Stimulated activated memory B cell treated with anti-CD40 and anti-IgM and Interleukin-4, amounts not matched to agents 10 μg/mL and 1 μg/mL and 100 μg/mL, for 72 hours (primary cell): ENCODE data around the gene SPN.
"Not testable (repeated sequence)": the region's sequence is repeated elsewhere in the genome, so short reads cannot be mapped to it uniquely, and the experiment has no call there.

Experiments
- ATAC-seq: fragments of 150-1000 bp; cut with Tn5 transposase; 2 replicates; pipeline ENCODE4 v1.10.0; 2021
- H3K27ac Mint-ChIP-seq: one replicate; pipeline ENCODE4 v1.8.0; 2022; ENCODE audit warnings: mild to moderate bottlenecking, mixed read lengths
- H3K27me3 Mint-ChIP-seq: one replicate; pipeline ENCODE4 v1.8.0; 2022; ENCODE audit warnings: mixed read lengths
- H3K36me3 Mint-ChIP-seq: one replicate; pipeline ENCODE4 v1.8.0; 2022; ENCODE audit warnings: mixed read lengths
- H3K4me1 Mint-ChIP-seq: one replicate; pipeline ENCODE4 v1.8.0; 2022; ENCODE audit warnings: mixed read lengths
- H3K4me3 Mint-ChIP-seq: one replicate; pipeline ENCODE4 v1.8.0; 2022; ENCODE audit warnings: mild to moderate bottlenecking, moderate library complexity, mixed read lengths
- H3K9me3 Mint-ChIP-seq: one replicate; pipeline ENCODE4 v1.8.0; 2022; ENCODE audit warnings: mixed read lengths

SPN gene

DNA sequence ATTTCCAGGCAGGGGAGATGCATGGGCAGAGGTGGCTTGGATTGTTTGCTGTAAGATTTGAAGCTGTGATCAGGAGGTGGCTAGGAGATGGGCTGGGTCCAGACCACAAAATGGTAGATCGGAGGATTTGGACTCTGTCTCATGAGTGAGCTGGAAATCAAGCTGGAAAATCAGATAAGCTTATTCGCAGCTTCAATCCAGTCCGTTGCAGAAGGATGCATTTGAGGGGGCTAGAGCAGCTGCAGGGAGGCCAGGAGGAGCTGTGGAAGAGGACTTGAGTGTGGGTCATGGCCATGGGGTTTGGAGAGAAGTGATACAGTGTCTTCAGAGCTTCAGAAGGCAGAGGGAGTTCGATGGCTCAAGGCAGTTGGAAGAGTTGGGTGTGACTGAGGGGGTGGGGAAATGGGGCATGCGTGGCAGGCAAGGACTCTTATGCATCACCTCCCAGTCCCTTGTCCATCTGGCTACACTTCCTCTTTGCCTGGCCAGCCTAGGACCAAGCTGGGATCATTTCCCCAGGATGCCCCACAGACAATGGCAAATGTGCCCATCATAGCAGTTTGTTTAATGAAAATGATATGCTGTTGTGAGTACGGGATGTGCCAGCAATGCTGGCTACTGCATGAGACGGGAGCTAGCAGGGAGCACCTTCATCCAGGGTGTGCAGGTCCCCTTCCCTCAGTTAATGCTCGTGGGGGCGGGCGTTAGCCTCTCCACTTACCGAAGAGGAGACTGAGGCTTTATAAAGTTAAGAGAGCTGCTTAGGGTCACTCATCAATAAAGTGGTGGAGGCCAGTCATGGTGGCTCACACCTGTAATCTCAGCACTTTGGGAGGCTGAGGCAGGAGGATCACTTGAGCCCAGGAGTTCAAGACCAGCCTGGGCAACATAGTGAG lies 36.5 kb downstream of the SPN start:
- Mint-ChIP-seq H3K27me3 (no peaks in the 10 kb centered on the region), H3K36me3 (no peaks in the 10 kb centered on the region), H3K27ac (no peak overlapping the region), H3K4me1 (peaks cover 32% of the 10 kb centered on the region), H3K9me3 (peaks cover 14% of the 10 kb centered on the region), H3K4me3 (no peak overlapping the region)
- ATAC-seq: no peak

- Mint-ChIP-seq H3K27ac (peak overlapping the region; percentile 83), H3K36me3 (no peaks in the 10 kb centered on the region), H3K4me1 (peaks cover 30% of the 10 kb centered on the region), H3K27me3 (no peaks in the 10 kb centered on the region), H3K4me3 (peak overlapping the region; percentile 9), H3K9me3 (peaks cover 14% of the 10 kb centered on the region)
- ATAC-seq: no peak
These were observed 37.4 kb downstream of the SPN start for GRCh38 chr16:29700253-29700987.

- Mint-ChIP-seq H3K27ac (peak overlapping the region; percentile 83), H3K36me3 (no peaks in the 10 kb centered on the region), H3K4me3 (no peak overlapping the region)
These were observed 38.1 kb downstream of the SPN start for GRCh38 chr16:29701214-29701555.

GRCh38 chr16:29702269-29702668 lies 39.2 kb downstream of the SPN start:
- Mint-ChIP-seq H3K36me3 (no peaks in the 10 kb centered on the region), H3K9me3 (peaks cover 14% of the 10 kb centered on the region), H3K4me1 (peaks cover 30% of the 10 kb centered on the region), H3K4me3 (peak overlapping the region; percentile 52), H3K27me3 (no peaks in the 10 kb centered on the region), H3K27ac (peak overlapping the region; percentile 83)
- ATAC-seq: peak; percentile 69

More at GRCh38 chr16:29701214-29701555, 38.1 kb downstream of the SPN start:
- H3K4me1 Mint-ChIP-seq: peaks cover 30% of the 10 kb centered on the region
- no peak for ATAC-seq
- H3K9me3 Mint-ChIP-seq: peaks cover 14% of the 10 kb centered on the region
- no peaks in the 10 kb centered on the region for H3K27me3 Mint-ChIP-seq

DNA sequence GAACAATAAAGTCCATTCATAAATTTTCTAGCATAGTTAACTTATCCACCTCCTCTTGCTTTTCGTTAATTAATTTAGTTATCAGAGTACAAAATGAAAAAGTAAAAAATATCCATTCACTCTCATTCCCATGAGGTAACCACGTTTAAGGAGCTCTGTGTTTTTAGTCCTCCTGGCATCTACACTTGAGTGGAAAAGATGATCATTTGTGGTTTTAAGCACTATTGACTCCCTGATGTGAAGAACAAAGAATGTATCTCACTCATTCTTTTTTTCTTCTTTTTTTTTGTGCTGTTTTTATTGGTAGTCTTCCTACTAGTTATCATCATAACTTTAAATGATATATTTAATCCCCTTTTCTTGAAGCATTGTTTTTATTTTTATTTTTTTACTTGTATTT lies 42.0 kb downstream of the SPN start:
- peak overlapping the region; percentile 27 for H3K27ac Mint-ChIP-seq
- no peak overlapping the region for H3K4me3 Mint-ChIP-seq
- peaks cover 43% of the 10 kb centered on the region for H3K4me1 Mint-ChIP-seq
- H3K36me3 Mint-ChIP-seq: no peaks in the 10 kb centered on the region
- H3K27me3 Mint-ChIP-seq: no peaks in the 10 kb centered on the region
- peaks cover 8% of the 10 kb centered on the region for H3K9me3 Mint-ChIP-seq
- no peak for ATAC-seq

- H3K36me3 Mint-ChIP-seq, H3K27ac Mint-ChIP-seq, H3K27me3 Mint-ChIP-seq, ATAC-seq, H3K4me3 Mint-ChIP-seq, H3K9me3 Mint-ChIP-seq: not testable (repeated sequence)
- peaks cover 34% of the 10 kb centered on the region for H3K4me1 Mint-ChIP-seq
These were observed 44.1 kb downstream of the SPN start for GRCh38 chr16:29707160-29707559.

GRCh38 chr16:29708917-29709600 lies 46.0 kb downstream of the SPN start:
- Mint-ChIP-seq H3K4me1 (peaks cover 22% of the 10 kb centered on the region), H3K27ac (no peak overlapping the region), H3K9me3 (no peaks in the 10 kb centered on the region)

DNA sequence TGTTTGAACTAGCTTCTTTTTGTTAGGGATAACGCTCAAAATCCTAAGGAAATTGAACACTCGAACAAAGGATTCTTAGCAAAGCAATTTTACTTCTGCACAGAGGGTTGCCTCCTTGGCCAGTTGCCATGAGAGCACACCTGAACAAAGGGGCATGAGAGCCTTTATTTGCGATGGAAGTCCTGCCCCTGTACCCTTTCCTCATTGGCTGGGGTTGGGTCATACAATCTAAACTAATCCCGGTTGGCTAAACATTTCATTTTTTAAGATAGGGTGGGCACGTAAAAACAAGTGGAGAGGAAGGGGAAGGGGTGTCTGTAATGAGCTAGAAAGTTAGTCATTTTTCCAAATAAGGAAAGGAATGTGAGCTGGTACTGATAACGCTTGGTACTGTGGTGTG lies 46.6 kb downstream of the SPN start:
- H3K9me3 Mint-ChIP-seq, H3K27me3 Mint-ChIP-seq, H3K36me3 Mint-ChIP-seq, H3K4me3 Mint-ChIP-seq, ATAC-seq: not testable (repeated sequence)
- H3K4me1 Mint-ChIP-seq: peaks cover 22% of the 10 kb centered on the region
- peak overlapping the region; percentile 15 for H3K27ac Mint-ChIP-seq

More at GRCh38 chr16:29708917-29709600, 46.0 kb downstream of the SPN start:
- ATAC-seq: no peak
- no peak overlapping the region for H3K4me3 Mint-ChIP-seq
- H3K27me3 Mint-ChIP-seq: no peaks in the 10 kb centered on the region
- H3K36me3 Mint-ChIP-seq: no peaks in the 10 kb centered on the region

- H3K27ac Mint-ChIP-seq: peak overlapping the region; percentile 15
- ATAC-seq: peak; percentile 87
- no peaks in the 10 kb centered on the region for H3K9me3 Mint-ChIP-seq
These were observed 47.5 kb downstream of the SPN start for GRCh38 chr16:29710227-29711219.

DNA sequence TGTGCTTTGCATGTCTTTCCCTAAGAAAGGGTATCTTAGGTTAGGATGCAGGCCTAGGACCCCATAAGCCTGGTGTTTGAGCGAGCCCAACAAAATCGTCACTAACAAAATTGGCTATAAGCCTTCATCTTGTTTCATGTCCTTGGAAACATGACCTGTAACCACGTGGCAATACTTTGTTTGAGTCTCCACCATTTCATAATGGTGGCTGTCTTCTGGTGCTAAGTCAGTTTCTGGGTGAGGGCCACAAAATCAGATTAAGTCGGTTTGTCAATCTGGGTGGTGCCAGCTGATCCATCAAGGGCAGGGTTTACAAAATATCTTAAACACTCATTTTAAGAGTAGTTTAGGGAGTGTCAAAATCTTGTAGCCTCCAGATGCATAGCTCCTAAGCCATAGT lies 49.8 kb downstream of the SPN start:
- no peaks in the 10 kb centered on the region for H3K36me3 Mint-ChIP-seq
- H3K27me3 Mint-ChIP-seq: no peaks in the 10 kb centered on the region
- H3K4me3 Mint-ChIP-seq: no peak overlapping the region
- peaks cover 22% of the 10 kb centered on the region for H3K4me1 Mint-ChIP-seq
- ATAC-seq: no peak
- no peaks in the 10 kb centered on the region for H3K9me3 Mint-ChIP-seq
- no peak overlapping the region for H3K27ac Mint-ChIP-seq

More at GRCh38 chr16:29710227-29711219, 47.5 kb downstream of the SPN start:
- H3K4me3 Mint-ChIP-seq: no peak overlapping the region
- H3K27me3 Mint-ChIP-seq: no peaks in the 10 kb centered on the region
- no peaks in the 10 kb centered on the region for H3K36me3 Mint-ChIP-seq
- peaks cover 22% of the 10 kb centered on the region for H3K4me1 Mint-ChIP-seq

GRCh38 chr16:29714396-29714795 lies 51.3 kb downstream of the SPN start:
- Mint-ChIP-seq H3K9me3 (no peaks in the 10 kb centered on the region), H3K36me3 (no peaks in the 10 kb centered on the region), H3K4me3 (no peak overlapping the region), H3K27me3 (no peaks in the 10 kb centered on the region), H3K27ac (no peak overlapping the region), H3K4me1 (peaks cover 20% of the 10 kb centered on the region)
- no peak for ATAC-seq

DNA sequence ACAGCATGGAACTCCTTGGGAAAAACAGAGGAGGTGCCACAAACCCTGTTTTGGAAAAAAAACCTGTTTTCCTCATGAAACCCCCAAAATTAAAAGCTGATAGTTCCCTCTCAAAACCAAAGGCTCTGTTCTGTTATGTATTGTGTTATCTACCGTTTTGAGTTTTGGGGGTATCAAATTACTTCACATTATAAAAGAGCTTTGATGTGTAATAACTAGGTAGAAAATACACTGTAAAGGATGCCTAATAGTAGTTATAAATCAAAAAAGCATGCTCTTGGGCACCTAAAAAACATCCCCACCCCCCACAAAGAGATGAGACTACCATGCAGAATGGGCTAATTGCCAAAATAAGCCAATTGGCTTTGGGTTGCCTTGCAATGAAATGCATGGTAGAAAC lies 51.9 kb downstream of the SPN start:
- no peaks in the 10 kb centered on the region for H3K9me3 Mint-ChIP-seq
- H3K27me3 Mint-ChIP-seq: no peaks in the 10 kb centered on the region
- no peaks in the 10 kb centered on the region for H3K36me3 Mint-ChIP-seq
- no peak overlapping the region for H3K27ac Mint-ChIP-seq
- peaks cover 20% of the 10 kb centered on the region for H3K4me1 Mint-ChIP-seq
- no peak overlapping the region for H3K4me3 Mint-ChIP-seq
- no peak for ATAC-seq

DNA sequence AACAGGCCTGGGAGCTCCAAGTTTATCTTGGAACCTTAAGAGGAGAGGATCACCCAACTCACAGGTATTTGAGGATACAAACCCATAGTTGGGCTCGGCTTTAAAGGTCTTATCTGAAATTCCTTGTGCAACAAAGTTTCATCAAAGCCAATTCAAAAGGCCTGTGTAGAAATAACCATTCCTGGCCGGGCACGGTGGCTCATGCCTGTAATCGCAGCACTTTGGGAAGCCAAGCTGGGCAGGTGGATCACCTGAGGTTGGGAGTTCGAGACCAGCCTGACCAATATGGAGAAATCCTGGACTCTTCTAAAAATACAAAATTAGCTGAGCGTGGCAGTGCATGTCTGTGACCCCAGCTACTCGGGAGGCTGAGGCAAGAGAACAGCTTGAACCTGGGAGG lies 54.1 kb downstream of the SPN start:
- Mint-ChIP-seq H3K4me1 (peaks cover 20% of the 10 kb centered on the region), H3K36me3 (no peaks in the 10 kb centered on the region), H3K9me3 (no peaks in the 10 kb centered on the region), H3K27ac (no peak overlapping the region), H3K4me3 (no peak overlapping the region), H3K27me3 (no peaks in the 10 kb centered on the region)
- no peak for ATAC-seq

DNA sequence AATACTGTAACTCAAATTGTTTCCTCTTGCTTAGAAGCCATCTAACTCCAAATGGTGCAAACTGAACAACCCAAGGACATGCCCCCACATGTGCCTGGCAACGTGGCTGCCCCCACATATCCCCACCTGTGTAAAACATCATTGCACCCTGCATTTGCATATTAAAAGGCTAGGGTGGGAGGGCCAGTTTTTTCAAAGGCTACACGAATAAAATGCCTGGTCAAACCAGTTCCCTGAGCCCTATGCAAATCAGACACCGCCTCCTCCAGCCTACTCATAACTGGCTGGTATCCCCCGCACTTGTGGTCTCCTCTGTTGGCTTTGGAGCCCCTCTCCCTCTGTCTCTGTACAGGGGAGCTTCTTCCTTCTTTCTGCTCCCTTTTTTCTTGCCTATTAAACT lies 56.0 kb downstream of the SPN start:
- H3K4me1 Mint-ChIP-seq: peaks cover 20% of the 10 kb centered on the region
- no peak overlapping the region for H3K27ac Mint-ChIP-seq
- no peak overlapping the region for H3K4me3 Mint-ChIP-seq
- H3K27me3 Mint-ChIP-seq: no peaks in the 10 kb centered on the region
- H3K9me3 Mint-ChIP-seq: no peaks in the 10 kb centered on the region
- no peaks in the 10 kb centered on the region for H3K36me3 Mint-ChIP-seq
- no peak for ATAC-seq
